ENCODE results near the gene MAFG. TPM values are rescaled to one million over a fixed set of nuclear protein-coding genes. Genes with fewer than 3 reads are reported as not detected.

The MAFG gene
- total RNA-seq, 1 experiment from 2014 or later: 49.7 TPM

DNA sequence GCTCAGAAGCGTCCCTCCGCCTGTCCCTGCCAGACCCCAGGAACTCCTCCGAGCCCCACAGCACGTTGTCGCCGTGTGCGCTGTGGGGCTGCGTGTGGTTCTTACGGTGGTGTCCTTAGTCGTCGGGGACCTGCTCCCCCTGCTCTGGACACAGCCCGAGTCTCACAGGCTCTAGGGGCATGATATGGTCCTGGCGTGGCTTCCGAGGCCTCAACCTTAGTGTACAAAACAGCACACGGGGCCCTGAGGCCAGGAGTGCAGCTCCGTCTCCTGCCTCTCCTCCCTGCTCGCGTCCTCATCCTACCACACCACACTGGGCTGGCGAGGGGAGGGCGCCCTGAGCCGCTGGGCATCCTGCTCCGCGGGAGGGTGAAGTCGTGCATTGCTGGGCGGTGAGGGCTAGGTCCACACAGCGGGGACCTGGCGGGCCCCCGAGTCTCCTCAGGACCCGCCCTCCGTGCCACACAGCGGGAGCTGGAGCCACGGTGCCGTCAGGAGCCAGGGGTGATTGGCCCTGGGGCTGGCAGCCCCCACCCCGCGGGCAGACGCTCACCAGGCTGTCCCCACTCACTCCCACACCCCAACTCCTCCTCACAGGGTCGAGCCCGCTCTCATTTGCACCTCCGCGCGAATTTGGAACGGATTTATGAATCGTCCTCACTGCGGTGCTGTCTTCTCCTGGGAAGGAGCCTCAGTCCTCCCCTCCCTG lies 1.2 kb upstream of the MAFG start:
- peaks cover 4% of the 10 kb centered on the region for H3K36me3 ChIP-seq (ENCODE audit: insufficient read depth, low read length, poor library complexity, severe bottlenecking)
- DNase-seq (ENCODE audit: low spot score): no peak
- TF ChIP-seq, protein P1, sequence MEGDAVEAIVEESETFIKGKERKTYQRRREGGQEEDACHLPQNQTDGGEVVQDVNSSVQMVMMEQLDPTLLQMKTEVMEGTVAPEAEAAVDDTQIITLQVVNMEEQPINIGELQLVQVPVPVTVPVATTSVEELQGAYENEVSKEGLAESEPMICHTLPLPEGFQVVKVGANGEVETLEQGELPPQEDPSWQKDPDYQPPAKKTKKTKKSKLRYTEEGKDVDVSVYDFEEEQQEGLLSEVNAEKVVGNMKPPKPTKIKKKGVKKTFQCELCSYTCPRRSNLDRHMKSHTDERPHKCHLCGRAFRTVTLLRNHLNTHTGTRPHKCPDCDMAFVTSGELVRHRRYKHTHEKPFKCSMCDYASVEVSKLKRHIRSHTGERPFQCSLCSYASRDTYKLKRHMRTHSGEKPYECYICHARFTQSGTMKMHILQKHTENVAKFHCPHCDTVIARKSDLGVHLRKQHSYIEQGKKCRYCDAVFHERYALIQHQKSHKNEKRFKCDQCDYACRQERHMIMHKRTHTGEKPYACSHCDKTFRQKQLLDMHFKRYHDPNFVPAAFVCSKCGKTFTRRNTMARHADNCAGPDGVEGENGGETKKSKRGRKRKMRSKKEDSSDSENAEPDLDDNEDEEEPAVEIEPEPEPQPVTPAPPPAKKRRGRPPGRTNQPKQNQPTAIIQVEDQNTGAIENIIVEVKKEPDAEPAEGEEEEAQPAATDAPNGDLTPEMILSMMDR (conservative IDR thresholded peaks at IDR 0.05; ENCODE audit: low read depth, low read length): no peak
- no peak for TF ChIP-seq EZH2 (IDR thresholded peaks at IDR 0.05; ENCODE audit: borderline replicate concordance, low read depth, low read length, poor library complexity, severe bottlenecking)
- peak overlapping the region; percentile 94 for H3K4me3 ChIP-seq (ENCODE audit: low read depth, low read length, poor library complexity, severe bottlenecking)
- peaks cover 30% of the 10 kb centered on the region for H3K4me1 ChIP-seq (ENCODE audit: insufficient read depth, low read length, poor library complexity, severe bottlenecking)
- H3K27me3 ChIP-seq (replicated peaks; ENCODE audit: insufficient read depth, low read depth, low read length, poor library complexity): no peaks in the 10 kb centered on the region
- ChIA-PET POLR2A (ENCODE audit: low non-redundant PET) (no interaction called here), CTCF (interaction anchor here (1.0 kb wide), 1 partner anchor 31 kb away, joined by 3 read pairs; no protein-coding TSS in a partner anchor)
- BruUV-seq (replicated peaks): no TSS peak
- H3K27ac ChIP-seq (ENCODE audit: low read depth, low read length, poor library complexity, severe bottlenecking): peak overlapping the region; percentile 73
- no peaks in the 10 kb centered on the region for H3K9me3 ChIP-seq (ENCODE audit: low read depth, low read length, poor library complexity, severe bottlenecking)
- intact Hi-C loops (cut with micrococcal nuclease; ENCODE audit: unreplicated experiment): no loop called here

DNA sequence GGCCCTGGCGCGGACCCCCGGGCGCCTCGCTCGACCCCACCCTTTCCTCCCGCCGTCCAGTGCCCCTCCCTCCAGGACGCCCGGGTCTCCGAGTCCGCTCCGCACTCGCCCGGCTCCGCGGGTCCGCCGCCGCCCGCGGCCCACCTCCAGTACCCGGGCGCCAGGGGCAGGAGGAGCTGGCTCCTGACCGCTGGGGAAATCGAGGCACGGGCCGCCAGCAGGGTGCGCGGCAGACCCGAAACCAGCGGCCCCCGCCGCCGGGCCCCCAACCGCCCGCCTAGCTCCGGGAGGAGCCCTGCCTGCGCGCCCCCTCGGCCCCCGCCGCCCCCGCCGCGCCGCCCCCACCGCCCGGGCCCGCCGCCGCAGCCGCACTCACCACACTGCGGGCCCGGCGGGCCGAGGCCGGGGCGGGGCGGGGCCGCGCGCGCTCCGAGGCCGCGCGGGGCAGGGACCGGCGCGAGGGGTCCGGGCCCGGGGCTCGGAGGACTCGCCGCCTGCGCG lies 333 bp downstream of the MAFG start:
- no peak for TF ChIP-seq EZH2 (IDR thresholded peaks at IDR 0.05; ENCODE audit: borderline replicate concordance, low read depth, low read length, poor library complexity, severe bottlenecking)
- TF ChIP-seq, protein P1 (conservative IDR thresholded peaks at IDR 0.05; ENCODE audit: low read depth, low read length): no peak
- POLR2A ChIA-PET (ENCODE audit: low non-redundant PET): interaction anchor here (0.7 kb wide), 1 partner anchor 217 kb away, joined by 16 read pairs; no protein-coding TSS in a partner anchor
- CTCF ChIA-PET: interaction anchor here (0.5 to 1.0 kb wide), 2 partner anchors 32 to 217 kb away, joined by 3 read pairs; no protein-coding TSS in a partner anchor
- H3K36me3 ChIP-seq (ENCODE audit: insufficient read depth, low read length, poor library complexity, severe bottlenecking): peaks cover 2% of the 10 kb centered on the region
- no peaks in the 10 kb centered on the region for H3K27me3 ChIP-seq (replicated peaks; ENCODE audit: insufficient read depth, low read depth, low read length, poor library complexity)
- H3K9me3 ChIP-seq (ENCODE audit: low read depth, low read length, poor library complexity, severe bottlenecking): no peaks in the 10 kb centered on the region
- DNase-seq (ENCODE audit: low spot score): no peak
- H3K27ac ChIP-seq (ENCODE audit: low read depth, low read length, poor library complexity, severe bottlenecking): peak overlapping the region; percentile 92
- peak overlapping the region; percentile 94 for H3K4me3 ChIP-seq (ENCODE audit: low read depth, low read length, poor library complexity, severe bottlenecking)
- peaks cover 38% of the 10 kb centered on the region for H3K4me1 ChIP-seq (ENCODE audit: insufficient read depth, low read length, poor library complexity, severe bottlenecking)
- intact Hi-C loops (cut with micrococcal nuclease; ENCODE audit: unreplicated experiment): no loop called here
- BruUV-seq (replicated peaks): no TSS peak

DNA sequence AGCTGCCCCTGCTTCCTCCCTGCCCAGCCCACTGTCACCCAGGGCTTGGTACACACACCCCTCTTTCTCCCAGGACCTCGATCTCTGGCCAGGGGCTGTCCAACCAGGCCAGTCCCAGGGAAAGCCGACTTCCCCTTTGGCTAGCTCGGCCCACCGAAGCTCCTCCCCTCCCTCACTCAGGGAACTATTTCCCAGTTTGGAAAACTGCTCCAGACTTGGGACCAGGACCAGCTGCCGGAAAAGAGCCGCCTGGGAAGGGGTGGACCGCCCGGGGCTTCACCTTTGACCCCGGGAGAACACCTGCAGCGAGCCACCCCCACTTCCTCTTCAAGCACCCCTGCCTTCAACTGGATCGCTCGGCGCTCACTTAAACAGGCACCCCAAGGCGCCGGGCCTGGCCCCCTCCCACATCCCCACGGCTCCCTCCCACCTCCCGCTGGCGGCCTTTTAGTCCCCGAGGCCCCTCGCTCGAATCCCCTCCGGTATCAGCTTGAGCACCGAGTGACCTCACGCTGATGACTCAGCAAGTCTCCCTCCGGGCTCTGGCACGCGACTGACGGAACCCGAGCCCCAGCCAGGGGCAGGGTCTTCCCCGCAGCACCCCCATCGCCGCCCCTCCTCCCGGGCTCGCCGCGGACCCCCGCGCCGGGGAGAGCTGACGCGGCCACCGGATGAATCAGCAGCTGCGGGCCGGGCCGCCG lies 934 bp downstream of the MAFG start:
- H3K4me3 ChIP-seq (ENCODE audit: low read depth, low read length, poor library complexity, severe bottlenecking): peak overlapping the region; percentile 94
- POLR2A ChIA-PET (ENCODE audit: low non-redundant PET): interaction anchor here (0.6 to 0.7 kb wide), 2 partner anchors 373 to 705 kb away, joined by 4 to 5 read pairs; no protein-coding TSS in a partner anchor
- no peak for TF ChIP-seq EZH2 (IDR thresholded peaks at IDR 0.05; ENCODE audit: borderline replicate concordance, low read depth, low read length, poor library complexity, severe bottlenecking)
- TF ChIP-seq, protein P1 (conservative IDR thresholded peaks at IDR 0.05; ENCODE audit: low read depth, low read length): no peak
- no peaks in the 10 kb centered on the region for H3K9me3 ChIP-seq (ENCODE audit: low read depth, low read length, poor library complexity, severe bottlenecking)
- intact Hi-C loops (cut with micrococcal nuclease; ENCODE audit: unreplicated experiment): no loop called here
- H3K27ac ChIP-seq (ENCODE audit: low read depth, low read length, poor library complexity, severe bottlenecking): peak overlapping the region; percentile 92
- CTCF ChIA-PET: interaction anchor here (1.2 kb wide), 1 partner anchor 33 kb away, joined by 3 read pairs; no protein-coding TSS in a partner anchor
- no peaks in the 10 kb centered on the region for H3K27me3 ChIP-seq (replicated peaks; ENCODE audit: insufficient read depth, low read depth, low read length, poor library complexity)
- H3K36me3 ChIP-seq (ENCODE audit: insufficient read depth, low read length, poor library complexity, severe bottlenecking): peaks cover 8% of the 10 kb centered on the region
- BruUV-seq (replicated peaks): no TSS peak
- H3K4me1 ChIP-seq (ENCODE audit: insufficient read depth, low read length, poor library complexity, severe bottlenecking): peaks cover 38% of the 10 kb centered on the region
- DNase-seq (ENCODE audit: low spot score): peak; percentile 68
